CD4-positive, alpha-beta memory T cell (primary cell): ENCODE measurements around the gene TMTC4. TPM values are rescaled to one million over a fixed set of nuclear protein-coding genes. Genes with fewer than 3 reads are reported as not detected.

ENCODE experiments used
- CTCF ChIA-PET: fragments of 350-600 bp; sonication (Branson Sonifier 250); formaldehyde crosslinking; loops from one replicate; lab custom pipeline; 2021; ENCODE audit warnings: inconsistent platforms; ENCODE audit not compliant: partially characterized antibody; lab: Charles Lee
- POLR2A ChIA-PET: fragments of 350-600 bp; sonication (Branson Sonifier 250); formaldehyde crosslinking; loops from one replicate; lab custom pipeline; 2021; ENCODE audit not compliant: partially characterized antibody; lab: Charles Lee
- DNase-seq, 5 donors: peaks; one replicate each; pipeline versions ENCODE4 v3.0.0 to v3.0.0-alpha.2; 2020 to 2022; ENCODE audit warnings: mixed read lengths in 1 of 5
- H3K27ac ChIP-seq: one replicate; pipeline ENCODE4 v1.7.0; 2013; ENCODE audit warnings: low read depth, low read length
- H3K27me3 ChIP-seq: 2 replicates; pipeline ENCODE4 v1.7.0; 2013; ENCODE audit warnings: mild to moderate bottlenecking, low read length, moderate library complexity; ENCODE audit not compliant: insufficient read depth
- H3K36me3 ChIP-seq: 2 replicates; pipeline ENCODE4 v1.7.0; 2013; ENCODE audit warnings: mild to moderate bottlenecking, low read length, moderate library complexity; ENCODE audit not compliant: insufficient read depth
- H3K4me1 ChIP-seq: 2 replicates; pipeline ENCODE4 v1.7.0; 2013; ENCODE audit warnings: mild to moderate bottlenecking, low read length, moderate library complexity; ENCODE audit not compliant: insufficient read depth
- H3K4me3 ChIP-seq, 2 donors: one replicate each; pipeline ENCODE4 v1.7.0; 2013; ENCODE audit warnings: low read length in 2 of 2, mild to moderate bottlenecking in 1 of 2
- H3K9me3 ChIP-seq, 2 donors: one replicate each; pipeline ENCODE4 v1.7.0; 2013; ENCODE audit warnings: low read length in 2 of 2, control low read depth in 1 of 2; ENCODE audit not compliant: control insufficient read depth in 1 of 2
- H3K27ac Mint-ChIP-seq, 7 donors: one replicate each; pipeline ENCODE4 v1.8.0; 2020 to 2021; ENCODE audit warnings: mixed read lengths in 7 of 7, mild to moderate bottlenecking in 6 of 7, inconsistent platforms in 3 of 7, moderate library complexity in 3 of 7
- H3K27me3 Mint-ChIP-seq, 2 donors: one replicate each; pipeline ENCODE4 v1.8.0; 2020 to 2021; ENCODE audit warnings: mixed read lengths in 2 of 2
- H3K36me3 Mint-ChIP-seq, 2 donors: one replicate each; pipeline ENCODE4 v1.8.0; 2020 to 2021; ENCODE audit warnings: mixed read lengths in 2 of 2, inconsistent platforms in 1 of 2, mild to moderate bottlenecking in 1 of 2
- H3K4me1 Mint-ChIP-seq, 4 donors: one replicate each; pipeline ENCODE4 v1.8.0; 2020 to 2021; ENCODE audit warnings: mixed read lengths in 4 of 4, mild to moderate bottlenecking in 1 of 4
- H3K4me3 Mint-ChIP-seq, 8 donors: one replicate each; pipeline ENCODE4 v1.8.0; 2020 to 2021; ENCODE audit warnings: mixed read lengths in 8 of 8, mild to moderate bottlenecking in 7 of 8, moderate library complexity in 6 of 8, inconsistent platforms in 3 of 8
- H3K9me3 Mint-ChIP-seq, 8 donors: one replicate each; pipeline ENCODE4 v1.8.0; 2020 to 2021; ENCODE audit warnings: mixed read lengths in 8 of 8, mild to moderate bottlenecking in 5 of 8, inconsistent platforms in 3 of 8, moderate library complexity in 1 of 8
- intact Hi-C: fragments of 100-400 bp; cut with micrococcal nuclease; formaldehyde crosslinking; loops from one replicate; pipeline ENCODE4 v1.15.1; 2023
- polyA plus RNA-seq, 2 donors: library from polyadenylated mRNA; unstranded; fragments of 300-500 nt; fragmentation: Illumina TruSeq; gene quantifications; one replicate each; pipeline ENCODE4 v1.2.3, GENCODE V29; 2021
- total RNA-seq, 2 experiments: library from RNA; stranded (reverse); gene quantifications; one replicate each; pipeline ENCODE4 v1.2.3, GENCODE V29; 2021

Gene TMTC4
- total and polyA plus RNA-seq, 4 experiments from 2014 or later = 2.8 to 27.7 (median 15.1) TPM

GRCh38 chr13:100658363-100658762, 16.2 kb downstream of the TMTC4 start:
- Mint-ChIP-seq H3K4me3 (peak overlapping the region in 6 of 8 donors; percentile 40 to 66 (median 54)), H3K36me3 (peaks cover 45 to 54% of the 10 kb centered on the region in 2 donors), H3K4me1 (peaks cover 10 to 29% (median 17%) of the 10 kb centered on the region in 4 donors), H3K9me3 (no peaks in the 10 kb centered on the region), H3K27me3 (no peaks in the 10 kb centered on the region), H3K27ac (peak overlapping the region in 6 of 7 donors; percentile 37 to 83 (median 80))
- peaks cover 9% of the 10 kb centered on the region for H3K36me3 ChIP-seq
- ChIA-PET CTCF (interaction anchor here (1.1 kb wide), 1 partner anchor 12 kb away, joined by 4 read pairs; no protein-coding TSS in a partner anchor), POLR2A (no interaction called here)
- H3K4me3 ChIP-seq = no peak overlapping the region
- no peaks in the 10 kb centered on the region for H3K27me3 ChIP-seq
- intact Hi-C loops = no loop called here
- H3K27ac ChIP-seq = no peak overlapping the region
- peaks cover 17% of the 10 kb centered on the region for H3K4me1 ChIP-seq
- no peaks in the 10 kb centered on the region for H3K9me3 ChIP-seq
- DNase-seq = peak in 1 of 5 donors; percentile 4

- Mint-ChIP-seq H3K4me3 (peak overlapping the region in 5 of 8 donors; percentile 41 to 66 (median 51)), H3K27ac (peak overlapping the region in 6 of 7 donors; percentile 37 to 83 (median 80)), H3K36me3 (peaks cover 44 to 53% of the 10 kb centered on the region in 2 donors), H3K9me3 (no peaks in the 10 kb centered on the region), H3K4me1 (peaks cover 10 to 29% (median 17%) of the 10 kb centered on the region in 4 donors), H3K27me3 (no peaks in the 10 kb centered on the region)
- no peak overlapping the region for H3K4me3 ChIP-seq
- intact Hi-C loops = no loop called here
- no peak for DNase-seq
- ChIA-PET CTCF (interaction anchor here (1.1 kb wide), 1 partner anchor 11 kb away, joined by 4 read pairs; no protein-coding TSS in a partner anchor), POLR2A (no interaction called here)
- H3K27me3 ChIP-seq = no peaks in the 10 kb centered on the region
- H3K36me3 ChIP-seq = peaks cover 7% of the 10 kb centered on the region
- H3K27ac ChIP-seq = no peak overlapping the region
- no peaks in the 10 kb centered on the region for H3K9me3 ChIP-seq
- H3K4me1 ChIP-seq = peaks cover 17% of the 10 kb centered on the region
Measured at GRCh38 chr13:100657881-100658315, 16.7 kb downstream of the TMTC4 start.

GRCh38 chr13:100652510-100652909, 22.1 kb downstream of the TMTC4 start:
- ChIA-PET POLR2A (no interaction called here), CTCF (no interaction called here)
- H3K4me1 Mint-ChIP-seq = peaks cover 0 to 6% (median 0%) of the 10 kb centered on the region in 4 donors
- H3K36me3 Mint-ChIP-seq = peaks cover 41 to 44% of the 10 kb centered on the region in 2 donors
- Histone ChIP-seq H3K4me3 (no peak overlapping the region), H3K36me3 (no peaks in the 10 kb centered on the region), H3K27me3 (no peaks in the 10 kb centered on the region), H3K27ac (no peak overlapping the region), H3K4me1 (no peaks in the 10 kb centered on the region), H3K9me3 (no peaks in the 10 kb centered on the region)
- intact Hi-C loops = no loop called here
- no peak for DNase-seq
- no peak overlapping the region for H3K4me3 Mint-ChIP-seq
- H3K27me3 Mint-ChIP-seq = no peaks in the 10 kb centered on the region
- no peak overlapping the region for H3K27ac Mint-ChIP-seq
- no peaks in the 10 kb centered on the region for H3K9me3 Mint-ChIP-seq

- Histone ChIP-seq H3K9me3 (no peaks in the 10 kb centered on the region), H3K4me3 (no peak overlapping the region), H3K4me1 (no peaks in the 10 kb centered on the region), H3K36me3 (no peaks in the 10 kb centered on the region), H3K27me3 (no peaks in the 10 kb centered on the region), H3K27ac (no peak overlapping the region)
- no peak for DNase-seq
- ChIA-PET POLR2A (no interaction called here), CTCF (interaction anchor here (0.8 kb wide), 1 partner anchor 77 kb away, joined by 3 read pairs; no protein-coding TSS in a partner anchor)
- intact Hi-C loops = no loop called here
- no peak overlapping the region for H3K4me3 Mint-ChIP-seq
- no peaks in the 10 kb centered on the region for H3K9me3 Mint-ChIP-seq
- H3K36me3 Mint-ChIP-seq = peaks cover 29 to 34% of the 10 kb centered on the region in 2 donors
- H3K27ac Mint-ChIP-seq = no peak overlapping the region
- H3K27me3 Mint-ChIP-seq = no peaks in the 10 kb centered on the region
- H3K4me1 Mint-ChIP-seq = no peaks in the 10 kb centered on the region
Measured at GRCh38 chr13:100650326-100650725, 24.3 kb downstream of the TMTC4 start.

- H3K27me3 Mint-ChIP-seq = no peaks in the 10 kb centered on the region
- H3K36me3 ChIP-seq = no peaks in the 10 kb centered on the region
- no peak overlapping the region for H3K4me3 Mint-ChIP-seq
- H3K4me1 Mint-ChIP-seq = no peaks in the 10 kb centered on the region
- intact Hi-C loops = no loop called here
- H3K36me3 Mint-ChIP-seq = peaks cover 28 to 31% of the 10 kb centered on the region in 2 donors
- no peaks in the 10 kb centered on the region for H3K4me1 ChIP-seq
- H3K9me3 Mint-ChIP-seq = no peaks in the 10 kb centered on the region
- no peaks in the 10 kb centered on the region for H3K27me3 ChIP-seq
- no peak overlapping the region for H3K27ac ChIP-seq
- H3K4me3 ChIP-seq = no peak overlapping the region
- no peak for DNase-seq
- ChIA-PET POLR2A (interaction anchor here (1.5 kb wide), 1 partner anchor 10 kb away, joined by 5 read pairs; no protein-coding TSS in a partner anchor), CTCF (no interaction called here)
- H3K9me3 ChIP-seq = no peaks in the 10 kb centered on the region
- no peak overlapping the region for H3K27ac Mint-ChIP-seq
Measured at GRCh38 chr13:100648354-100648753, 26.2 kb downstream of the TMTC4 start.

- Mint-ChIP-seq H3K9me3 (no peaks in the 10 kb centered on the region), H3K27me3 (no peaks in the 10 kb centered on the region), H3K4me3 (no peak overlapping the region), H3K4me1 (no peaks in the 10 kb centered on the region), H3K36me3 (peaks cover 29 to 30% of the 10 kb centered on the region in 2 donors), H3K27ac (no peak overlapping the region)
- ChIA-PET CTCF (interaction anchor here (1.4 to 1.6 kb wide), 2 partner anchors 9 to 11 kb away, joined by 4 read pairs; no protein-coding TSS in a partner anchor), POLR2A (no interaction called here)
- DNase-seq = no peak
- H3K4me1 ChIP-seq = no peaks in the 10 kb centered on the region
- no peak overlapping the region for H3K27ac ChIP-seq
- H3K36me3 ChIP-seq = peaks cover 5% of the 10 kb centered on the region
- no peak overlapping the region for H3K4me3 ChIP-seq
- intact Hi-C loops = no loop called here
- no peaks in the 10 kb centered on the region for H3K27me3 ChIP-seq
- H3K9me3 ChIP-seq = no peaks in the 10 kb centered on the region
Measured at GRCh38 chr13:100646871-100647270, 27.7 kb downstream of the TMTC4 start.

- Mint-ChIP-seq H3K36me3 (peaks cover 29 to 35% of the 10 kb centered on the region in 2 donors), H3K9me3 (no peaks in the 10 kb centered on the region), H3K4me1 (no peaks in the 10 kb centered on the region), H3K27me3 (no peaks in the 10 kb centered on the region), H3K4me3 (no peak overlapping the region), H3K27ac (no peak overlapping the region)
- no peak for DNase-seq
- ChIA-PET CTCF (interaction anchor here (1.3 to 1.6 kb wide), 3 partner anchors 8 to 73 kb away, joined by 4 read pairs; no protein-coding TSS in a partner anchor), POLR2A (no interaction called here)
- intact Hi-C loops = no loop called here
- Histone ChIP-seq H3K4me3 (no peak overlapping the region), H3K9me3 (no peaks in the 10 kb centered on the region), H3K4me1 (no peaks in the 10 kb centered on the region), H3K27ac (no peak overlapping the region), H3K27me3 (no peaks in the 10 kb centered on the region), H3K36me3 (peaks cover 7% of the 10 kb centered on the region)
Measured at GRCh38 chr13:100646030-100646673, 28.4 kb downstream of the TMTC4 start.
